ENCODE data around the gene PRKD1. TPM values are rescaled to one million over a fixed set of nuclear protein-coding genes. Genes with fewer than 3 reads are reported as not detected.

PRKD1 gene
- total RNA-seq, 3 donors from 2014 or later (not counting 1 experiment from before 2014, with no cell fraction given) = not detected

DNA sequence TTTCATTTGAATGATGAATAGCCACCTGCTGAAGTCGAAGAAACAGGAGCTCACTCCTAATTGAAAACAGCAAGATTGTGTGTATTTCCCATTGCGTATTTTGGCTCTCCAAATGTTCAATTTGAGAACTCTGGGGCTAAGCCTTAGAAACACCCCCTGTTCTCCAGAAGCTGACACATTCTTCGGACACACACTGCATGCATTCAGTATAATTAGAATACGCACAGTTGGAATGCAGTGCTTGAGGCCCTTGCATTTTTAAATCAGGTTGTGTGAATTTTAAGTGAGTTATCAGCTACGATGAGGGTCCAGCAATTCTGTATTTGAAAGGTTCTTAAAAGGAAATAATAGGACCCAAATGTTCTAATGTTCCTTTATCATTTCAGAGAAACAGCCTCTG lies 103.8 kb downstream of the PRKD1 start:
- Histone ChIP-seq H3K4me1 (ENCODE audit: control insufficient read depth, insufficient read depth, low read length) (no peaks in the 10 kb centered on the region), H3K27ac (ENCODE audit: low read length) (no peak overlapping the region), H3K36me3 (ENCODE audit: control insufficient read depth, insufficient read depth, low read length) (no peaks in the 10 kb centered on the region), H3K27me3 (ENCODE audit: control insufficient read depth, insufficient read depth, low read length) (no peaks in the 10 kb centered on the region), H3K4me3 (ENCODE audit: low read length) (no peak overlapping the region), H3K9me3 (ENCODE audit: control insufficient read depth, insufficient read depth, low read length) (no peaks in the 10 kb centered on the region)
- no peak overlapping the region for H3K4me3 Mint-ChIP-seq
- no peak for DNase-seq
- TF ChIP-seq, protein P1, sequence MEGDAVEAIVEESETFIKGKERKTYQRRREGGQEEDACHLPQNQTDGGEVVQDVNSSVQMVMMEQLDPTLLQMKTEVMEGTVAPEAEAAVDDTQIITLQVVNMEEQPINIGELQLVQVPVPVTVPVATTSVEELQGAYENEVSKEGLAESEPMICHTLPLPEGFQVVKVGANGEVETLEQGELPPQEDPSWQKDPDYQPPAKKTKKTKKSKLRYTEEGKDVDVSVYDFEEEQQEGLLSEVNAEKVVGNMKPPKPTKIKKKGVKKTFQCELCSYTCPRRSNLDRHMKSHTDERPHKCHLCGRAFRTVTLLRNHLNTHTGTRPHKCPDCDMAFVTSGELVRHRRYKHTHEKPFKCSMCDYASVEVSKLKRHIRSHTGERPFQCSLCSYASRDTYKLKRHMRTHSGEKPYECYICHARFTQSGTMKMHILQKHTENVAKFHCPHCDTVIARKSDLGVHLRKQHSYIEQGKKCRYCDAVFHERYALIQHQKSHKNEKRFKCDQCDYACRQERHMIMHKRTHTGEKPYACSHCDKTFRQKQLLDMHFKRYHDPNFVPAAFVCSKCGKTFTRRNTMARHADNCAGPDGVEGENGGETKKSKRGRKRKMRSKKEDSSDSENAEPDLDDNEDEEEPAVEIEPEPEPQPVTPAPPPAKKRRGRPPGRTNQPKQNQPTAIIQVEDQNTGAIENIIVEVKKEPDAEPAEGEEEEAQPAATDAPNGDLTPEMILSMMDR (IDR thresholded peaks at IDR 0.05) = no peak
- peaks cover 2 to 12% of the 10 kb centered on the region in 2 donors for H3K9me3 Mint-ChIP-seq
- H3K27me3 Mint-ChIP-seq (ENCODE audit: low read depth in 2 of 2) = no peaks in the 10 kb centered on the region
- no peak overlapping the region for H3K27ac Mint-ChIP-seq
- ATAC-seq = no peak
- no peaks in the 10 kb centered on the region for H3K4me1 Mint-ChIP-seq
- 86% methylated on average over 5 of the region's 5 CpGs for WGBS (ENCODE audit: insufficient coverage)
- intact Hi-C loops (cut with micrococcal nuclease) = no loop called here
- no peaks in the 10 kb centered on the region for H3K36me3 Mint-ChIP-seq

DNA sequence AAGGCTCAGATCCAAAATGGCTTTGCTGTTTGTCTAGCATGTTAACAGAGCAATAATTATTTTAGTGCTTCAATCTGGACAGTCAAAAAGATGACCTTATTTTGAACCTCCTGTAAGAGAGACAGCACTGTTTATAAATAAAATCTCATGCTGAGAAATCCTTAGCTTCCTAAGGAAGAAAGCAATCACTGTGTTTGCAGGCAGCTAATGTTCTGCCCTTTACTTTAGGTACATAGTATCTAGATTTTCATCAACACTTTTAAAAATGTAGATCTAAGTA lies 105.3 kb downstream of the PRKD1 start:
- DNase-seq = no peak
- Mint-ChIP-seq H3K4me3 (no peak overlapping the region), H3K36me3 (no peaks in the 10 kb centered on the region), H3K27me3 (ENCODE audit: low read depth in 2 of 2) (no peaks in the 10 kb centered on the region), H3K9me3 (peaks cover 2 to 8% of the 10 kb centered on the region in 2 donors), H3K4me1 (no peaks in the 10 kb centered on the region), H3K27ac (no peak overlapping the region)
- H3K4me1 ChIP-seq (ENCODE audit: control insufficient read depth, insufficient read depth, low read length) = no peaks in the 10 kb centered on the region
- ATAC-seq = no peak
- H3K36me3 ChIP-seq (ENCODE audit: control insufficient read depth, insufficient read depth, low read length) = no peaks in the 10 kb centered on the region
- H3K27ac ChIP-seq (ENCODE audit: low read length) = no peak overlapping the region
- no peaks in the 10 kb centered on the region for H3K9me3 ChIP-seq (ENCODE audit: control insufficient read depth, insufficient read depth, low read length)
- intact Hi-C loops (cut with micrococcal nuclease) = no loop called here
- no peak overlapping the region for H3K4me3 ChIP-seq (ENCODE audit: low read length)
- TF ChIP-seq, protein P1 (IDR thresholded peaks at IDR 0.05) = no peak
- H3K27me3 ChIP-seq (ENCODE audit: control insufficient read depth, insufficient read depth, low read length) = no peaks in the 10 kb centered on the region

DNA sequence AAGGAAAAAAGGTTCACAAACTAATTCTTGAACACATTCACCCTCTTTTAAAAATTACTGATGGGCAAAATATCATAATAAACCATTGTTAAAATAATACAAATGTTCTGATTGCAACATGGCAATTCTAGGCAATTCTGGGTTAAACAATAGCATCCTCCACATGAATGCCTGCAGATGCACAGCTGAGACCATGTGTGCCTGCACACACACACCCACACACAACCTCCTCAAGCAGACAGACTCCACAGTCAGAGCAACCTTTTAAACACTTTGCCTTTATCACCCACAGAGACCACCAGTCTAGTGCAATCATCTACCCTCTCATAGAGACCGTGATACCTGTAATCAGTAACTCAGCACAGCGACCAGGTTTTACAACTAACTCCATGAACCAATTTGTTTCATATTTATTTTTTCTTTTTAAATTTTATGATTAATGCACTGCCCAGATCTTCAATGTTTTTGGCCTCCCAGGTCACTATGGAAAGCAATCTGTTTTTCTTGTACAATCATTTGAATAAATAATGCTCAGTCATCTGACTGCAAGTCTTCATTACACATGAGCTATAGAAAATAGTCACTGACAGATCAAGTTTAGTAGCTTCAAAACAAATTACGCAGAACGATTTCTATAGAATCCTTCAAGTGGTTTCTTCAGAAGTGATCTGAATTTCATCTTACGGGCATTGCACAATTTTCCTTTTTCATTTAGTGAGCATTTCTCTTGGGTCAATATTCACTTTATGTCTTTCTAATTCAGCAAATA lies 105.8 kb downstream of the PRKD1 start:
- peaks cover 2 to 8% of the 10 kb centered on the region in 2 donors for H3K9me3 Mint-ChIP-seq
- H3K27ac ChIP-seq (ENCODE audit: low read length) = no peak overlapping the region
- WGBS (ENCODE audit: insufficient coverage) = 91% methylated on average over 5 of the region's 5 CpGs

More for the DNA sequence above, 105.8 kb downstream of the PRKD1 start:
- Mint-ChIP-seq H3K27me3 (ENCODE audit: low read depth in 2 of 2) (no peaks in the 10 kb centered on the region), H3K4me1 (no peaks in the 10 kb centered on the region), H3K4me3 (no peak overlapping the region), H3K27ac (no peak overlapping the region), H3K36me3 (no peaks in the 10 kb centered on the region)
- H3K36me3 ChIP-seq (ENCODE audit: control insufficient read depth, insufficient read depth, low read length) = no peaks in the 10 kb centered on the region
- H3K4me1 ChIP-seq (ENCODE audit: control insufficient read depth, insufficient read depth, low read length) = no peaks in the 10 kb centered on the region
- H3K9me3 ChIP-seq (ENCODE audit: control insufficient read depth, insufficient read depth, low read length) = no peaks in the 10 kb centered on the region
- intact Hi-C loops (cut with micrococcal nuclease) = no loop called here
- no peak overlapping the region for H3K4me3 ChIP-seq (ENCODE audit: low read length)
- TF ChIP-seq, protein P1 (IDR thresholded peaks at IDR 0.05) = no peak
- ATAC-seq (no peak), DNase-seq (no peak)
- H3K27me3 ChIP-seq (ENCODE audit: control insufficient read depth, insufficient read depth, low read length) = no peaks in the 10 kb centered on the region
